Glutamatergic neuron (in vitro differentiated cells): ENCODE results near the gene FAM118B. TPM values are rescaled to one million over a fixed set of nuclear protein-coding genes. Genes with fewer than 3 reads are reported as not detected.

ENCODE experiments used
- DNase-seq: peaks from one replicate; pipeline ENCODE4 v3.0.0; 2022
- H3K27ac Mint-ChIP-seq: one replicate; pipeline ENCODE4 v1.8.0; 2020; ENCODE audit warnings: mild to moderate bottlenecking, mixed read lengths, inconsistent platforms; ENCODE audit not compliant: unreplicated experiment
- H3K27me3 Mint-ChIP-seq: one replicate; pipeline ENCODE4 v1.8.0; 2020; ENCODE audit warnings: mild to moderate bottlenecking, moderate library complexity, mixed read lengths, inconsistent platforms; ENCODE audit not compliant: unreplicated experiment
- H3K36me3 Mint-ChIP-seq: one replicate; pipeline ENCODE4 v1.8.0; 2020; ENCODE audit warnings: mild to moderate bottlenecking, mixed read lengths, inconsistent platforms; ENCODE audit not compliant: unreplicated experiment
- H3K4me1 Mint-ChIP-seq: one replicate; pipeline ENCODE4 v1.8.0; 2020; ENCODE audit warnings: mild to moderate bottlenecking, low read depth, mixed read lengths, inconsistent platforms; ENCODE audit not compliant: unreplicated experiment
- H3K4me3 Mint-ChIP-seq: one replicate; pipeline ENCODE4 v1.8.0; 2020; ENCODE audit warnings: mild to moderate bottlenecking, mixed read lengths, inconsistent platforms; ENCODE audit not compliant: unreplicated experiment
- H3K9me3 Mint-ChIP-seq: one replicate; pipeline ENCODE4 v1.8.0; 2020; ENCODE audit warnings: mild to moderate bottlenecking, moderate library complexity, mixed read lengths, inconsistent platforms; ENCODE audit not compliant: unreplicated experiment
- CTCF ChIP-seq: fragments of 200-600 bp; sonication (generic); IDR thresholded peaks from one replicate; pipeline ENCODE4 v1.5.0; 2021; ENCODE audit not compliant: partially characterized antibody, unreplicated experiment
- total RNA-seq: library from RNA; stranded (reverse); fragmentation: NEBNext Ultra II Directional; extraction: Animal tissue kit (Norgen Biotek cat#: 25700); gene quantifications from one replicate; pipeline ENCODE4 v1.2.1, GENCODE V29; 2021; ENCODE audit not compliant: unreplicated experiment

FAM118B gene
- total RNA-seq, 1 donor from 2014 or later = 33.0 TPM

DNA sequence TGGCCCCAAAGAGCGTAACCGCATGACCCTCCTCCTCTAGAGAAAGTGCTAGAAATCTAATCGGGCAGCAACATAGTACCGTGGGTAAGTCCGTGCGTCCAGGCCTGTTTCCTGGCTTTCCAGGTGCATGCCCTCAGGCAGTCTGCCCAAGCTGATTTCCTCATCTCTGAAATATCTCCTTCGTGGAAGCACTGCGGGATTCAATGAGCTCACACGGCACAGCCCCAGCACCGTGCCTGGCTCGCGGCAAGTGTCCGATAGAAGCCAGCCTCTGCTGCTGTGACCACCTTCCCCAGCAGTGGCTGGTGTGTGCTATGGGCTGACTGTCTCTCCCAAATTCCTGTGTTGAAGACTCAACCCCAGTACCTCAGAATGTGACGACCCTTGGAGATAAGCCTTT lies 20.8 kb upstream of the FAM118B start:
- Mint-ChIP-seq H3K27ac (no peak overlapping the region), H3K9me3 (peaks cover 4% of the 10 kb centered on the region), H3K4me1 (no peaks in the 10 kb centered on the region), H3K4me3 (no peak overlapping the region), H3K36me3 (peaks cover 7% of the 10 kb centered on the region), H3K27me3 (peaks cover 3% of the 10 kb centered on the region)
- DNase-seq = no peak
- no peak for TF ChIP-seq CTCF

DNA sequence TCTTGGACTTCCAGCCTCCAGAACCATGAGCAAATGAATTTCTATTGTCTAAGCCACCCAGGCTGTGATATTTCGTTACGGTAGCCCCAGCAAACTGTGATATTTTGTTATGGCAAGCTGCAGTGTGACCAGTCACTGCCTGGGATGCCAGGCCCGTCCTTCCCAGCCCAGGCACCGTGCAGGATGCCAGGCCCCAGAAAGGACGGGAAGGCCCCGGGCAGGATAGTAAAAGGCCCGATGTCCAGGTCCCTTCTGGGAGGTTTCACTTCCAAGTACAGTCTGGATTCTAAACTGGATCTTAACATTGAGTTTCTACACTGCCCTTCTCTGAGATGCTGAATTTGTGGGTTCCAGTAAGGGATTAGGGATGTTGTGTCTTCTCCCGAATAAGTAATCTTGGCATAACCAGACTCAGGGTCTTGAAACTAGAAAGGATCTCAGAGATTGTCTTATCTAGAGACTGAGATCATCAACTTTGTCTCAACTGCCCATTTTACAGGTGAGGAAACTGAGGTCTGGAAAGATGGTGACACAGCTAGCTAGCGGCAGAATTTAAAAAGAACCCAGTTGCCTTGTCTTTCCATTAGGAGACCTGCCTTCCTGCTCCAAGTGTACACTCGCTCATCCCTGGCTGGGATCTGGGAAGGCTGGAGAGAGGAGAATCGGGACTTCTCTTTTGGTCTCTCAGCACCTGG lies 20.1 kb upstream of the FAM118B start:
- Mint-ChIP-seq H3K27me3 (peaks cover 3% of the 10 kb centered on the region), H3K36me3 (peaks cover 13% of the 10 kb centered on the region), H3K27ac (no peak overlapping the region), H3K9me3 (peaks cover 4% of the 10 kb centered on the region), H3K4me1 (no peaks in the 10 kb centered on the region), H3K4me3 (no peak overlapping the region)
- no peak for TF ChIP-seq CTCF
- no peak for DNase-seq

GRCh38 chr11:126192361-126192760 lies 19.2 kb upstream of the FAM118B start:
- TF ChIP-seq CTCF = no peak
- Mint-ChIP-seq H3K4me1 (no peaks in the 10 kb centered on the region), H3K9me3 (peaks cover 4% of the 10 kb centered on the region), H3K27ac (no peak overlapping the region), H3K27me3 (peaks cover 3% of the 10 kb centered on the region), H3K36me3 (peaks cover 21% of the 10 kb centered on the region), H3K4me3 (no peak overlapping the region)
- DNase-seq = no peak

GRCh38 chr11:126193038-126193478 lies 18.5 kb upstream of the FAM118B start:
- H3K27ac Mint-ChIP-seq = no peak overlapping the region
- H3K4me1 Mint-ChIP-seq = no peaks in the 10 kb centered on the region
- H3K4me3 Mint-ChIP-seq = no peak overlapping the region
- peaks cover 28% of the 10 kb centered on the region for H3K36me3 Mint-ChIP-seq
- H3K9me3 Mint-ChIP-seq = peaks cover 4% of the 10 kb centered on the region
- no peak for TF ChIP-seq CTCF
- peaks cover 3% of the 10 kb centered on the region for H3K27me3 Mint-ChIP-seq
- DNase-seq = no peak

DNA sequence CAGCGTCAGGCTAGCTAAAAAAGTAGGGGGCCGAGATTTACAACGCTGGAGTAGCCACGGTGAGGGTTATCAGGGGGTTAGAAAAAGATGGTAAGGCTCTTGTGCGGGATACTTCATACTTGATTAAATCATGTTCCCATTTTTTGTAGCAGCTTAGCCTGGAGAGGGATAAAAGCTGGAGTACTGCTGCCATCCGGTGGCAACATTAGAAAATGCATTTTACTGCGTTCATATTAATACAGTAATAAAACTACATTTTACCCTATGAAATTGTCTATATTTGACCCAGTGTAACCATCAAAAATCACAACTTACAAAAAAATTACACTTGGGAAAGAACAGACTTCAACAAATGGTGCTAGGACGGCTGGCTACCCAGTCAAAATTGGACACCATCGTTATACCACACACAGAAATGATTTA lies 17.4 kb upstream of the FAM118B start:
- DNase-seq = peak; percentile 52
- Mint-ChIP-seq H3K9me3 (peaks cover 2% of the 10 kb centered on the region), H3K27me3 (peaks cover 3% of the 10 kb centered on the region), H3K4me1 (no peaks in the 10 kb centered on the region), H3K4me3 (no peak overlapping the region), H3K36me3 (peaks cover 31% of the 10 kb centered on the region), H3K27ac (no peak overlapping the region)
- TF ChIP-seq CTCF = peak; percentile 77
